GM23338 (cell line): ENCODE results near the gene PAM. TPM values are rescaled to one million over a fixed set of nuclear protein-coding genes. Genes with fewer than 3 reads are reported as not detected.

ENCODE experiments used
- ATAC-seq: fragments of 200-7000 bp; cut with Tn5 transposase; 3 replicates; pipeline ENCODE4 v1.9.1; 2020
- DNase-seq: peaks from one replicate; pipeline ENCODE4 v3.0.0-alpha.2; 2015; ENCODE audit warnings: low spot score
- H2AFZ ChIP-seq: fragments of 200-600 bp; sonication (generic); 2 replicates; pipeline ENCODE4 v1.8.0; 2016; ENCODE audit warnings: antibody characterized with exemption, mild to moderate bottlenecking, moderate library complexity
- H3F3A ChIP-seq: fragments of 200-600 bp; sonication (generic); replicated peaks from 2 replicates; pipeline ENCODE4 v1.8.0; 2017; ENCODE audit warnings: antibody characterized with exemption, mixed run types, low read depth
- H3K27ac ChIP-seq: fragments of 200-600 bp; sonication (generic); 2 replicates; pipeline ENCODE4 v1.6.1; 2016; ENCODE audit warnings: low read depth
- H3K27me3 ChIP-seq: fragments of 200-600 bp; sonication (generic); 2 replicates; pipeline ENCODE4 v1.8.0; 2016; ENCODE audit warnings: mild to moderate bottlenecking, mixed run types, moderate library complexity; ENCODE audit not compliant: insufficient read depth
- H3K36me3 ChIP-seq: fragments of 200-600 bp; sonication (generic); 2 replicates; pipeline ENCODE4 v1.8.0; 2016; ENCODE audit warnings: mild to moderate bottlenecking; ENCODE audit not compliant: insufficient read depth
- H3K4me1 ChIP-seq: fragments of 200-600 bp; sonication (generic); 2 replicates; pipeline ENCODE4 v1.8.0; 2016; ENCODE audit warnings: mild to moderate bottlenecking, moderate library complexity; ENCODE audit not compliant: insufficient read depth
- H3K4me2 ChIP-seq: fragments of 200-600 bp; sonication (generic); 2 replicates; pipeline ENCODE4 v1.7.1; 2017; ENCODE audit warnings: mixed run types
- H3K4me3 ChIP-seq: fragments of 200-600 bp; sonication (generic); 2 replicates; pipeline ENCODE4 v1.6.1; 2016; ENCODE audit warnings: mixed run types
- H3K79me2 ChIP-seq: fragments of 200-600 bp; sonication (generic); replicated peaks from 2 replicates; pipeline ENCODE4 v1.8.0; 2017; ENCODE audit warnings: mild to moderate bottlenecking; ENCODE audit not compliant: insufficient read depth
- H3K9me2 ChIP-seq: fragments of 200-600 bp; sonication (generic); 2 replicates; pipeline ENCODE4 v1.8.0; 2017; ENCODE audit not compliant: insufficient read depth
- H4K20me1 ChIP-seq: fragments of 200-600 bp; sonication (generic); replicated peaks from 2 replicates; pipeline ENCODE4 v1.8.0; 2017; ENCODE audit warnings: mild to moderate bottlenecking; ENCODE audit not compliant: insufficient read depth
- H3K27ac Mint-ChIP-seq: 2 replicates; pipeline ENCODE4 v1.8.0; 2020; ENCODE audit warnings: inconsistent platforms, mild to moderate bottlenecking, moderate library complexity, mixed read lengths
- H3K27me3 Mint-ChIP-seq: 3 replicates; pipeline ENCODE4 v1.8.0; 2022; ENCODE audit warnings: low read depth, mild to moderate bottlenecking, moderate library complexity, mixed read lengths, inconsistent platforms; ENCODE audit not compliant: insufficient read depth, poor library complexity
- H3K36me3 Mint-ChIP-seq: 3 replicates; pipeline ENCODE4 v1.8.0; 2021; ENCODE audit warnings: low read depth, mild to moderate bottlenecking, inconsistent platforms, moderate library complexity, mixed read lengths
- H3K4me1 Mint-ChIP-seq: 3 replicates; pipeline ENCODE4 v1.8.0; 2020; ENCODE audit warnings: mild to moderate bottlenecking, inconsistent platforms, mixed read lengths
- H3K4me3 Mint-ChIP-seq: 3 replicates; pipeline ENCODE4 v1.8.0; 2021; ENCODE audit warnings: moderate library complexity, mild to moderate bottlenecking, inconsistent platforms, mixed read lengths
- H3K9me3 Mint-ChIP-seq: 3 replicates; pipeline ENCODE4 v1.8.0; 2020; ENCODE audit warnings: moderate library complexity, mild to moderate bottlenecking, inconsistent platforms, mixed read lengths
- CREB1 ChIP-seq: fragments of 250-450 bp; sonication (Bioruptor Pico); IDR thresholded peaks from 2 replicates; pipeline ENCODE4 v1.5.0; 2020; ENCODE audit warnings: low read depth, mild to moderate bottlenecking, moderate library complexity
- CTCF ChIP-seq, 2 experiments: fragments of 200-600 bp in 1 of 2; sonication (generic) in 1 of 2; conservative IDR thresholded peaks; 2 replicates each; pipeline versions ENCODE4 v1.5.1 to v1.6.1; 2016 to 2017; ENCODE audit warnings: antibody characterized with exemption in 2 of 2, low read depth in 2 of 2, mild to moderate bottlenecking in 2 of 2, moderate library complexity in 1 of 2
- EZH2 ChIP-seq: fragments of 200-600 bp; sonication (generic); IDR thresholded peaks from one replicate; pipeline ENCODE4 v1.8.0; 2017; ENCODE audit warnings: antibody characterized with exemption, mild to moderate bottlenecking, low read depth; ENCODE audit not compliant: unreplicated experiment
- EZH2phosphoT487 ChIP-seq: fragments of 200-600 bp; sonication (generic); IDR thresholded peaks from one replicate; pipeline ENCODE4 v1.8.1; 2018; ENCODE audit warnings: antibody characterized with exemption; ENCODE audit not compliant: unreplicated experiment
- JUNB ChIP-seq: IDR thresholded peaks from one replicate; pipeline ENCODE4 v1.6.1; 2016; ENCODE audit warnings: antibody characterized with exemption; ENCODE audit not compliant: unreplicated experiment
- NANOG ChIP-seq: IDR thresholded peaks from 2 replicates; pipeline ENCODE4 v1.6.1; 2016; ENCODE audit warnings: antibody characterized with exemption, borderline replicate concordance
- STAT1 ChIP-seq: IDR thresholded peaks from one replicate; pipeline ENCODE4 v1.6.1; 2016; ENCODE audit warnings: antibody characterized with exemption; ENCODE audit not compliant: unreplicated experiment
- ZNF331 ChIP-seq: fragments of 250-450 bp; sonication (Bioruptor Pico); IDR thresholded peaks from 2 replicates; pipeline ENCODE4 v1.5.0; 2020; ENCODE audit warnings: low read depth, mild to moderate bottlenecking, moderate library complexity
- polyA plus RNA-seq: library from polyadenylated mRNA; unstranded; fragments of >200 nt; fragmentation: Nextera tagmentation; extraction: Ambion mirVana; gene quantifications from 2 replicates; pipeline ENCODE4 v1.2.1, GENCODE V29; 2016
- total RNA-seq: library from RNA; depleted of rRNA; stranded (reverse); fragments of >200 nt; shearing (Covaris generic); gene quantifications from 2 replicates; pipeline ENCODE4 v1.2.3, GENCODE V29; 2014
- TF ChIP-seq, protein P1 (sequence below): IDR thresholded peaks from 2 replicates; pipeline ENCODE4 v1.6.1; 2016; ENCODE audit warnings: antibody characterized with exemption
- TF ChIP-seq, protein P2 (sequence below): fragments of 250-450 bp; sonication (Bioruptor Pico); IDR thresholded peaks from 2 replicates; pipeline ENCODE4 v1.5.0; 2020; ENCODE audit warnings: mild to moderate bottlenecking, moderate library complexity

PAM gene
- total and polyA plus RNA-seq, 2 experiments from 2014 or later, result 33.9 to 79.4 TPM

DNA sequence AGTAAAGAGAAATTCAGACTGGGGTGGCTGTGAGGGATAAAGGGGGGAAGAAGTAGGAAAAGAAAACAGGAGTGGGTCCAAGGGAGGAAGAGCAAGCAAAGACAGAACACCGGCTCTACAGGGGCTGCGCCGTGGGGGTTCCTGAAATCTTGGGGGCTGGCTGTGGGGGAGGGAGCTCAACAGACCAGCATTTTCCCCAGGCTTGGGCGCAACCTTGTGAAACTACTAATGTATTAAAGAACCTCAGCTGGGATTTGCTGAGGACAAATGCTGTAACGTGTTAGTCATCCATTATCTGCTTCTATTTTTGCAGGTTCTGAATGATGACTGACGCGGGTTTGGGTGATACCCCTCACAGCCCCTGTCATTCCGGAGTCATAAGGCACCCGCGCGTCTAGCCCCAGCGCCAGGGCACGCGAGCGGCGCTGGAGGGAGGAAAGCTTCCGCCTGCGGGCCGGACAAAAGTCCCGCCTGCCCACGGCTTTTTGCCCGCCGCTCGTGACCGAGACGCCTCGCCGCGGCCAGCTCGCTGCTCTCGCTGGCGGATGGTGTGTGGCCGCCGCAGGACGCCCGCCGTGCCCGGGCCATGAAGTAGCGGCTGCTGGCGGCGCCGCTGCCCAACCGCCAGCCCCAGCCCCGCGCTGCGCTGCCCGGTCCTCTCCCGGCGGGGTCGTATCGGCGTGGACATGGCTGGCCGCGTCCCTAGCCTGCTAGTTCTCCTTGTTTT, 110.6 kb downstream of the PAM start:
- H3K36me3 ChIP-seq, result no peaks in the 10 kb centered on the region
- peaks cover 31% of the 10 kb centered on the region for H3K4me1 Mint-ChIP-seq

GRCh38 chr5:102866237-102866600, 111.1 kb downstream of the PAM start:
- ATAC-seq (no peak), DNase-seq (no peak)
- H3K4me1 Mint-ChIP-seq, result peaks cover 27% of the 10 kb centered on the region
- Histone ChIP-seq H3K79me2 (no peaks in the 10 kb centered on the region), H3K27me3 (peaks cover 6% of the 10 kb centered on the region; the same call in 1 of the 2 replicates), H2AFZ (peak overlapping the region; percentile 90), H3K4me1 (peaks cover 25% of the 10 kb centered on the region), H3K9me2 (no peaks in the 10 kb centered on the region), H3K36me3 (no peaks in the 10 kb centered on the region), H4K20me1 (no peaks in the 10 kb centered on the region), H3F3A (no peaks in the 10 kb centered on the region), H3K27ac (no peak overlapping the region), H3K4me2 (peak overlapping the region; percentile 66), H3K4me3 (peak overlapping the region; percentile 67)
- H3K36me3 Mint-ChIP-seq, result no peaks in the 10 kb centered on the region
- H3K4me3 Mint-ChIP-seq, result peak overlapping the region; percentile 74
- H3K27me3 Mint-ChIP-seq, result peaks cover 6% of the 10 kb centered on the region
- no peaks in the 10 kb centered on the region for H3K9me3 Mint-ChIP-seq
- peak overlapping the region; percentile 72 for H3K27ac Mint-ChIP-seq
- TF ChIP-seq CREB1 (CRISPR knock-in tag) (no peak), EZH2 (no peak), STAT1 (no peak), EZH2phosphoT487 (no peak), NANOG (no peak), JUNB (no peak), ZNF331 (CRISPR knock-in tag) (no peak), CTCF (conservative IDR thresholded peaks at IDR 0.05; ENCODE audit: low read depth in 2 of 2) (no peak)
- TF ChIP-seq, protein P1, sequence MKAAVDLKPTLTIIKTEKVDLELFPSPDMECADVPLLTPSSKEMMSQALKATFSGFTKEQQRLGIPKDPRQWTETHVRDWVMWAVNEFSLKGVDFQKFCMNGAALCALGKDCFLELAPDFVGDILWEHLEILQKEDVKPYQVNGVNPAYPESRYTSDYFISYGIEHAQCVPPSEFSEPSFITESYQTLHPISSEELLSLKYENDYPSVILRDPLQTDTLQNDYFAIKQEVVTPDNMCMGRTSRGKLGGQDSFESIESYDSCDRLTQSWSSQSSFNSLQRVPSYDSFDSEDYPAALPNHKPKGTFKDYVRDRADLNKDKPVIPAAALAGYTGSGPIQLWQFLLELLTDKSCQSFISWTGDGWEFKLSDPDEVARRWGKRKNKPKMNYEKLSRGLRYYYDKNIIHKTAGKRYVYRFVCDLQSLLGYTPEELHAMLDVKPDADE, result no peak
- TF ChIP-seq, protein P2, sequence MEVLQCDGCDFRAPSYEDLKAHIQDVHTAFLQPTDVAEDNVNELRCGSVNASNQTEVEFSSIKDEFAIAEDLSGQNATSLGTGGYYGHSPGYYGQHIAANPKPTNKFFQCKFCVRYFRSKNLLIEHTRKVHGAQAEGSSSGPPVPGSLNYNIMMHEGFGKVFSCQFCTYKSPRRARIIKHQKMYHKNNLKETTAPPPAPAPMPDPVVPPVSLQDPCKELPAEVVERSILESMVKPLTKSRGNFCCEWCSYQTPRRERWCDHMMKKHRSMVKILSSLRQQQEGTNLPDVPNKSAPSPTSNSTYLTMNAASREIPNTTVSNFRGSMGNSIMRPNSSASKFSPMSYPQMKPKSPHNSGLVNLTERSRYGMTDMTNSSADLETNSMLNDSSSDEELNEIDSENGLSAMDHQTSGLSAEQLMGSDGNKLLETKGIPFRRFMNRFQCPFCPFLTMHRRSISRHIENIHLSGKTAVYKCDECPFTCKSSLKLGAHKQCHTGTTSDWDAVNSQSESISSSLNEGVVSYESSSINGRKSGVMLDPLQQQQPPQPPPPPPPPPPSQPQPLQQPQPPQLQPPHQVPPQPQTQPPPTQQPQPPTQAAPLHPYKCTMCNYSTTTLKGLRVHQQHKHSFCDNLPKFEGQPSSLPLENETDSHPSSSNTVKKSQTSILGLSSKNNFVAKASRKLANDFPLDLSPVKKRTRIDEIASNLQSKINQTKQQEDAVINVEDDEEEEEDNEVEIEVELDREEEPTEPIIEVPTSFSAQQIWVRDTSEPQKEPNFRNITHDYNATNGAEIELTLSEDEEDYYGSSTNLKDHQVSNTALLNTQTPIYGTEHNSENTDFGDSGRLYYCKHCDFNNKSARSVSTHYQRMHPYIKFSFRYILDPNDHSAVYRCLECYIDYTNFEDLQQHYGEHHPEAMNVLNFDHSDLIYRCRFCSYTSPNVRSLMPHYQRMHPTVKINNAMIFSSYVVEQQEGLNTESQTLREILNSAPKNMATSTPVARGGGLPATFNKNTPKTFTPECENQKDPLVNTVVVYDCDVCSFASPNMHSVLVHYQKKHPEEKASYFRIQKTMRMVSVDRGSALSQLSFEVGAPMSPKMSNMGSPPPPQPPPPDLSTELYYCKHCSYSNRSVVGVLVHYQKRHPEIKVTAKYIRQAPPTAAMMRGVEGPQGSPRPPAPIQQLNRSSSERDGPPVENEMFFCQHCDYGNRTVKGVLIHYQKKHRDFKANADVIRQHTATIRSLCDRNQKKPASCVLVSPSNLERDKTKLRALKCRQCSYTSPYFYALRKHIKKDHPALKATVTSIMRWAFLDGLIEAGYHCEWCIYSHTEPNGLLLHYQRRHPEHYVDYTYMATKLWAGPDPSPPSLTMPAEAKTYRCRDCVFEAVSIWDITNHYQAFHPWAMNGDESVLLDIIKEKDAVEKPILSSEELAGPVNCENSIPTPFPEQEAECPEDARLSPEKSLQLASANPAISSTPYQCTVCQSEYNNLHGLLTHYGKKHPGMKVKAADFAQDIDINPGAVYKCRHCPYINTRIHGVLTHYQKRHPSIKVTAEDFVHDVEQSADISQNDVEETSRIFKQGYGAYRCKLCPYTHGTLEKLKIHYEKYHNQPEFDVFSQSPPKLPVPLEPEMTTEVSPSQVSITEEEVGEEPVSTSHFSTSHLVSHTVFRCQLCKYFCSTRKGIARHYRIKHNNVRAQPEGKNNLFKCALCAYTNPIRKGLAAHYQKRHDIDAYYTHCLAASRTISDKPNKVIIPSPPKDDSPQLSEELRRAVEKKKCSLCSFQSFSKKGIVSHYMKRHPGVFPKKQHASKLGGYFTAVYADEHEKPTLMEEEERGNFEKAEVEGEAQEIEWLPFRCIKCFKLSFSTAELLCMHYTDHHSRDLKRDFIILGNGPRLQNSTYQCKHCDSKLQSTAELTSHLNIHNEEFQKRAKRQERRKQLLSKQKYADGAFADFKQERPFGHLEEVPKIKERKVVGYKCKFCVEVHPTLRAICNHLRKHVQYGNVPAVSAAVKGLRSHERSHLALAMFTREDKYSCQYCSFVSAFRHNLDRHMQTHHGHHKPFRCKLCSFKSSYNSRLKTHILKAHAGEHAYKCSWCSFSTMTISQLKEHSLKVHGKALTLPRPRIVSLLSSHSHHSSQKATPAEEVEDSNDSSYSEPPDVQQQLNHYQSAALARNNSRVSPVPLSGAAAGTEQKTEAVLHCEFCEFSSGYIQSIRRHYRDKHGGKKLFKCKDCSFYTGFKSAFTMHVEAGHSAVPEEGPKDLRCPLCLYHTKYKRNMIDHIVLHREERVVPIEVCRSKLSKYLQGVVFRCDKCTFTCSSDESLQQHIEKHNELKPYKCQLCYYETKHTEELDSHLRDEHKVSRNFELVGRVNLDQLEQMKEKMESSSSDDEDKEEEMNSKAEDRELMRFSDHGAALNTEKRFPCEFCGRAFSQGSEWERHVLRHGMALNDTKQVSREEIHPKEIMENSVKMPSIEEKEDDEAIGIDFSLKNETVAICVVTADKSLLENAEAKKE (CRISPR knock-in tag), result no peak

More for the DNA sequence above, 110.6 kb downstream of the PAM start:
- Histone ChIP-seq H3K4me1 (peaks cover 25% of the 10 kb centered on the region), H3K27ac (peak overlapping the region; percentile 27), H3K27me3 (peaks cover 6% of the 10 kb centered on the region; the same call in 1 of the 2 replicates), H3K9me2 (no peaks in the 10 kb centered on the region), H3F3A (no peaks in the 10 kb centered on the region), H2AFZ (peak overlapping the region; percentile 90), H3K4me3 (peak overlapping the region; percentile 67), H3K4me2 (peak overlapping the region; percentile 66), H4K20me1 (no peaks in the 10 kb centered on the region), H3K79me2 (no peaks in the 10 kb centered on the region)
- ATAC-seq, result peak; percentile 89
- Mint-ChIP-seq H3K27me3 (peaks cover 6% of the 10 kb centered on the region), H3K9me3 (no peaks in the 10 kb centered on the region), H3K36me3 (no peaks in the 10 kb centered on the region), H3K4me3 (peak overlapping the region; percentile 74), H3K27ac (peak overlapping the region; percentile 72)
- no peak for TF ChIP-seq EZH2
- peak; percentile 91 for DNase-seq
